ENCODE data around the gene FOXL1.

DNA sequence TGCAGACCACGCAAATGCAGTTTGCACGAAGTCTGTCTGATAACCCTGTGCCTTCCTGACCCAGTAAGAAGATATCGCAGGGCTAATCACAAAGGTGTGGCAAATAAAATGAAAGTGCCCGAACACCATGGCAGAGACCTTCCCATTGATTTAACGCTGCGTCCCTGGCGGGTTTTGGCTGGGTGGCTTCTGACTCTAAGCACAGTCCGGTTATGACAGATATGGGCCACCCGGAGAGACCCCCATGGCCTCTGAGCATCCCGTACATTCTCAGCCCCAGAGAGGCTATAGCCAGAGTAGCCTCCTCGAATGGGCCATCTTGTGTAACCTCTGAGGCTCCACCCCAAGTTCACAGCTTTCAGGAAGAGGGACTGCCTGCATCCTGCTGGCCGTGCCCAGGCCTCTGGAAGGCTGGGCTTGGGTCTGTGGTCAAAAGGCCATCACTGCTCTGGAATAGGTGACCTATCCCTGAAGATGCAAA, 6.3 kb upstream of the FOXL1 start:
- TF ChIP-seq, protein P1, sequence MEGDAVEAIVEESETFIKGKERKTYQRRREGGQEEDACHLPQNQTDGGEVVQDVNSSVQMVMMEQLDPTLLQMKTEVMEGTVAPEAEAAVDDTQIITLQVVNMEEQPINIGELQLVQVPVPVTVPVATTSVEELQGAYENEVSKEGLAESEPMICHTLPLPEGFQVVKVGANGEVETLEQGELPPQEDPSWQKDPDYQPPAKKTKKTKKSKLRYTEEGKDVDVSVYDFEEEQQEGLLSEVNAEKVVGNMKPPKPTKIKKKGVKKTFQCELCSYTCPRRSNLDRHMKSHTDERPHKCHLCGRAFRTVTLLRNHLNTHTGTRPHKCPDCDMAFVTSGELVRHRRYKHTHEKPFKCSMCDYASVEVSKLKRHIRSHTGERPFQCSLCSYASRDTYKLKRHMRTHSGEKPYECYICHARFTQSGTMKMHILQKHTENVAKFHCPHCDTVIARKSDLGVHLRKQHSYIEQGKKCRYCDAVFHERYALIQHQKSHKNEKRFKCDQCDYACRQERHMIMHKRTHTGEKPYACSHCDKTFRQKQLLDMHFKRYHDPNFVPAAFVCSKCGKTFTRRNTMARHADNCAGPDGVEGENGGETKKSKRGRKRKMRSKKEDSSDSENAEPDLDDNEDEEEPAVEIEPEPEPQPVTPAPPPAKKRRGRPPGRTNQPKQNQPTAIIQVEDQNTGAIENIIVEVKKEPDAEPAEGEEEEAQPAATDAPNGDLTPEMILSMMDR (IDR thresholded peaks at IDR 0.05) = no peak
- no peak for TF ChIP-seq POLR2A (IDR thresholded peaks at IDR 0.05)

All from ovary (tissue), 3 donors.